ENCODE results near the gene GLUL.
A peak's percentile ranks its signal among the peaks of the same experiment; 100 is the strongest.

DNA sequence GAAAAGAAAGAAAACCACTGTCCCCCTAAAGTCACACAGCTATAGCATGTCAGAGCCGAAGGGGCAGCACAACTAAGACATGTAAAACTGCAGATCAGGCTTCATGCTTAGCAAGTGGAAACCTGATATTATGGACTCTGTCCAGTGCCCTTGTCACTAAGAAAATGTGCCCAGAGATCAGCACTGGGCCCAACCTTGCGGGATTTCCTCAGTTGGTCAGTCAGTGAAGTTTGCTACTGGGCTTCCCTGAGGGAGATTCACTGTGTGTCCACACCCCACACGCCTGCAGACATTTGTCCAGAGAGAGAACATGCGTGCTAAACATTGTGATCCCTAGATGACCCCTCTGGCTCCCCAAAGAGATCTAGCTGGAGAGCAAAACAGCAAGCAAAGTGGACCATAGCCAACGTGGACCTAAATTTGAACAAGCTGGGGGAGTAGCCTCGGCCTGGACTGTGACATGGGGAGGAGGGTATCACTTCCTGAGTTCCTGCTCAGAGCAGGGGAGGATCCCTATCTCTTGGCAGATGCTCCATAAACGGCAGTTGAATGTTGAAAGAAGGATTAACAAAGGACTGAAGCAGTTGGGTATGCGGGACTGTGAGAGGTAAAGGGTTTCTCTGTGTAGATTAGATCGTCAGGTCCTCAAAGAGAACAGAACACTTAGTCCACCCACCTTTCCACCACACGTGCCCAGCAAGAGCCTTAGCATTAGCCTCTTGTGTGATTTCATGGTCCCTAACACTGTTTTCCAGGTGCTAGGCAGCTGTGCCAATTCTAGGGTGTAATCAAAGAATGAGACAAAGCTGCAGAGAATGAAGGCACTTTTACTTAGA, 53.6 kb downstream of the GLUL start:
- TF ChIP-seq POLR2A (IDR thresholded peaks at IDR 0.05) (no peak), POLR2AphosphoS5 (IDR thresholded peaks at IDR 0.05) (peak in 1 of 3 donors; percentile 20)

All from breast epithelium (tissue), 3 donors.